ENCODE results near the gene FAM241B.

- TF ChIP-seq POLR2AphosphoS5 (IDR thresholded peaks at IDR 0.05; ENCODE audit: borderline replicate concordance, low read depth, low read length), result no peak
- TF ChIP-seq EZH2 (IDR thresholded peaks at IDR 0.05), result no peak
These were observed at the start of gene FAM241B for GRCh38 chr10:69629897-69630650.

All from SK-N-MC (cell line).